HG03558 (cell line): ENCODE measurements around the gene SLC43A1.
"Not testable (repeated sequence)": the region's sequence is repeated elsewhere in the genome, so short reads cannot be mapped to it uniquely, and the experiment has no call there.

Experiments used
- ATAC-seq: cut with Tn5 transposase; IDR thresholded peaks from one replicate; pipeline ENCODE4 v1.9.1; 2021; ENCODE audit warnings: moderate number of reproducible peaks; ENCODE audit not compliant: unreplicated experiment; ENCODE audit errors: extremely low read depth

The SLC43A1 gene

DNA sequence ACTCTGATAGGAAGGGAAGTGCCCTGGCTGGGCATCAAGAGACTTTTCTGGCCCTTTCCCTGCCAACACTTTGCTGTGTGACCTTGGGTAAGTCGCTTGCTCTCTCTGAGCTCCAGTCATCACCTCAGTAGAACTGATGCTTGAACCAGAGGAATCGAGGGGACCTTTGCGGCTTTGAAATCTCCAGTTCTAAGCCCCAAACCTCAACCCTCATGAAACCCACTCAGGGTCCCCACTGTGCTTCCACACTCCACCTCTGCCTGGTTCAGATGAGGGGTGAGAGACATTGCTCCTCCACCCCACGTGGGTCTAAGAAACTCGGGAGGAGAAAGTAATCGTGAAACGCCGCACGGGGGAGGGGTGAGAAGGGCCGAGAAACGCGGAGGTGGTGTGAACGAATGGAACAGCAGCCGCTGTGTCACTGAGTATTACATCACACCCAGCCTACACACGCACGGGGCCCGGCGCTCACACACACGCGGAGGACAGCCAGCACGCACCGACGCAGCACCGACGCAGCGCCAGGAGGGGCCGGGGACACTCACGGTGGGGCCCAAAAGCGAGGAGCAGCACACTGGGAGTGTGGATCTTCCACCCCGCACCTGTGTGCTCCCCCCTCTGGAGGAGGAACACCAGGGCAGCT lies 50.8 kb downstream of the SLC43A1 start:
- no peak for ATAC-seq

DNA sequence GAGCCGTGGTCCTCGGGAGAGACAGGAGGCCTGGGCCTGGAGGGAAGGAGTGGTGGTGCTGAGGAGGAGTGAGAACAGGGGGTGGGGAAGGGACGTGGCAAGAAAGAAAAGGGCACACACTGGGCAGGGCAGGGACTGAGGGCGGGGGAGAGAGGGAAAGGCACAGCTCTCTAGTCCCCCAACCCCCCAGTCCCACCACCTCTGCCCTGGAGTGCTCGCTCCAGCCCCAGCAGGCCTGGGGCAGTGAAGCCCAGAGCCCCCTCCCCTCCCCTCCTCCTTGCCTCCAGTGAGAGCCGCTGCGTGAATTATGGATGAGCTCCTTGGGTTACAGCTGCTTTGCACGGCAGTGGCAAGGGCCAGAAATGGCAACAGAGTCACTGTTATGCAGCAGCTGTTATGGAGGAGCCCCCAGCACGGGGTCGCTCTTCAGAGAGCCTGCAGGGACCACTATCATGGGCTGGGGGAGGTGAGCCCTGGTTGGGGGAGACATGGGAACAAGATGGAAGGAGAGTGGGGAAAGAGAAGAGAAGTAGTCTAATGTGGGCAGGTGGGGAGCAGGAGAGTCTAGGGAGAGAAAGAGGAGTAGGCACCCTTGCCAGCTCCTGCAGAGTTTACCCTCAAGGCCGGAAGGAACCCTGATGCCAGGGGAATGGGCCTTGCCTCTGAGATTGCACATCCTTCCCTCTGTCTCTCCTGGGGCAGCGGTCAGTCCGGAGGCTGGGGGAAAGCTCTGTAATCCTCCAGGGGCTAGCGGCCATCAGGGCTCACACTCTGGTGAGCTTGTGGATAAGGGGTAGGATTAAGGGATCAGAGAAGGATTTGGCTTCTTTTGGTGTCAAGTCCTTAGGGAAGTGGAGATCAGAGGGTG lies 51.6 kb downstream of the SLC43A1 start:
- no peak for ATAC-seq

DNA sequence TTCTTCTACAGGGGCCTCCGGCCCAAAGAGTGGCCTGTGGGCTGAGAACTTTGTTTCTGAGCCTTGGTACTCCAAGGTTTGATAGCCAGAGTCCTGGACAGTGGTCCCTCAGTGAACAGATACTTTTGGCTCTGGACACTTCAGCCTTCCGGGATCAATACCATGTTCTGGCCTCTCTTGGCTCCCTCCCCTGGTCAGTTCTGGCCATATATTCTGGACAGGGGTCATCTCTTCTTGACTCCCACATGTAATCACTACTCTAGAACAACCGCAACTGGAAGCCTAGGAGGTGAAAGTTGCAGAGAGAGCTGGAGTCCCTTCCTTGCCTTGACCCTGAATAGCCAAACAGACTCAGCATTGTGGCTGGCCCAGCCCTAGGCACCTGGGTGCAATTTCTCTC lies 52.9 kb downstream of the SLC43A1 start:
- no peak for ATAC-seq

DNA sequence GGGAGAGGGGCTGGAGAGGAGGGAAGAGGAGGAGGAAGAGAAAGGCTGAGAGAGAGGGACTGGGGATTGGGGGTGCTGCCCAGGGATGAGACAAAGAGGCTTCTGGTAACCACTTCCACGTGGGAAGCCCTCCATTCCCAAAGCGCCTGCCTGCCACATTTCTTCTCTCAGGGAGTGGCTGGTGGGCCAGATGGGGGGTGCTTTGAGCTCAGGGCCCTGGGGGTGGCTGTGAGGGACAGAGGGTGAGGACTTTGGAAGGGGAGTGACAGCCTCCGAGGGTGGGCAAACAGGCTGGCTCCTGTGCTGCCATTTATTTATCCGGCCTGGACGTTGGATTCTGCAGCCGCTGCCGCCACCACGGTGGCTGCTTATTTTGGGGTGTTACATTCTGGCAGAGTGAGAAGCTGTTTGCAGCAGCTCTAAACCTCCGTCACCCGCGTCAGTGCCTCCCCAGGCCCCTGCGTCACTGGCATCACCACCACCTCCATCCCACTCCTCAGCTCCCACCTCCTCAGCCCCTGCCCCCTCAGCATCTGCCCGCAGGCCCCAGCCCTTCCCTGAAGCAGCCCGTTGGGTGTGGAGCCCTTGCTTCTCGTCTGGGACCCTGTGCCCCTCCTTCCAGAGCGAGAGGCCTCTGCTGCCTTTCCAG lies 53.5 kb downstream of the SLC43A1 start:
- no peak for ATAC-seq

DNA sequence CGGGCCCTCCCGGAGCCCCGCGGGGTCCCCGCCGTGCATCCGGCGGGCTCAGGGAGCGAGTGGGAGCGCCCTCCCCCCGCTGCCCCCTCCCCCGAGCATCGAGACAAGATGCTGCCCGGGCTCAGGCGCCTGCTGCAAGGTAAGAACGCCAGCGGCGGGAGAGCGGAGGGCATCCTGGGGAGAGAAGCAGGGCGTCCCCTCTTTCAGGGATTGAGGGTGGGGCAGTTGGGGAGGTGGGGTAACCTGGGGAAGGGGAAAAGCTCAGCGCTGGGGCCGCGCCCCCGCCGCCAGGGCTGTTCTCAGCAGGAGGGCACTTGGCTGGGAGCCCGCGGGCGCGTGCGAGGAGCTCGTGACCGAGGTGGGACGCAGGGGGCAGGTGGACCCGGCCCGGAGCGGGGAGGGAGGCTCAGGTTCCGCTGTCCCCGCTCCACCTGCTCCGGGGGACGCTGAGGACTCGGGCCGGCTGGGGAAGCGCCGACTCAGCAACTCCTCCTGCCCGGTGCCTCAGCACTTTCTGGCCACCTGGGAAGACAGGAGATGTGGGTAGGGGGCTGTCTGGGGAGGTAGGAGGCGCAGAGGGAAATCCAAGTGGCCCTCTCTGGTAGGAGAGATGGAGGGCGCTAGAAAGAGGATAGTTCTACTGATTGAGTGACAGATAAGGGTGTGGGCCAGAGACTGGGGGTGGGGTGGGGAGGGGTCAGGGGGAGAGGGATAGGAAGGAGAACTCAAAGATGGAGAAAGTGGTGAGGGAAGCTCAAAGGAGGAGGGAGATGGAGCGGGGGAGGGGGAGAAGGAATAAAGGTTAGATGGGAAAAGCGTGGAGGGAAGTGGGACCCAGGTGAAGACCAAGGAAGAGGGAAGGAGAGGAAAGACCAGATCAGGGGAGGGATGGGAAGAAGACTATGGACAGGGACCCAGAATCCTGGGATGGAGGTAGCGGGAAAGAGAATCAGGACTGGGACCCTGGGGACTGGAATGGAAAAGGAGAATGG lies 54.4 kb downstream of the SLC43A1 start:
- no peak for ATAC-seq

DNA sequence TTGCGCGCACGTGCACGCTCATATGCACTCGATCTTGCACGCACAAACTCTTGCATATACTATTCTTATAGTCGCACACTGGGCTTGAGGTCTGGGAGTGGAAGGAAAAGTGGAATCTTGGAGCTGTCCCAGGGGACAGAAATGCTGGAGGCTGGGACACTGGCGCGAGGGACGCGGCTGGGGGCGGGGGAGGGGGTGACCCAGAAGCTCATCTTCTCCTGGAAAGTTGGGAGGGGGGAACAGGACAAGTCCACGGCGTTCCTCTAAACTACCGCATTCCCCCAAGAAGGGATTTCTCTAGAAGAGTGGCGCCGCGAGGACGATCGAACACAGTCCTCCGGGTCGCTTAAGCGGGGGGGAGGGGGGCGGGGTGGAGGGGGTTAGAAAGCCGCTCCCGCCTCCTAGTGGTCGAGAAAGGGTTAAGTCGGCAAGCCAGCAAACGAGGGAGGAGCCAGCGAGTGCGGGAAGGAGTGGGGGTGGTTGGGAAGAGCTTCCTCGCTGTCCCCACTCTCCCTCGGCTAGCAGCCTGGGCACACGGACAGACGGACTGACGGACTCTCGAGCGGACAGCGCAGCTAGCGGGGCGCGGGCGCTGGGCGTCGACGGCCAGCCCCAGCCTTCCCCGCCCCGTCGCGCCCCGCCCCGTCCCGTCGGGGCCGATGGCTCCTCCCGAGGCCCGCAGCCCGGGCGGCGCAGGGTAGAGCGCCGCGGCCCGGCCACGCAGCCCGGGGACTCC lies 55.3 kb downstream of the SLC43A1 start, which contains the start of gene RTN4RL2:
RTN4RL2 (plus strand) TSS at position 507 of the 736 bp plus-strand sequence. CDS start 338 bp downstream, outside the sequence.
- ATAC-seq = no peak

DNA sequence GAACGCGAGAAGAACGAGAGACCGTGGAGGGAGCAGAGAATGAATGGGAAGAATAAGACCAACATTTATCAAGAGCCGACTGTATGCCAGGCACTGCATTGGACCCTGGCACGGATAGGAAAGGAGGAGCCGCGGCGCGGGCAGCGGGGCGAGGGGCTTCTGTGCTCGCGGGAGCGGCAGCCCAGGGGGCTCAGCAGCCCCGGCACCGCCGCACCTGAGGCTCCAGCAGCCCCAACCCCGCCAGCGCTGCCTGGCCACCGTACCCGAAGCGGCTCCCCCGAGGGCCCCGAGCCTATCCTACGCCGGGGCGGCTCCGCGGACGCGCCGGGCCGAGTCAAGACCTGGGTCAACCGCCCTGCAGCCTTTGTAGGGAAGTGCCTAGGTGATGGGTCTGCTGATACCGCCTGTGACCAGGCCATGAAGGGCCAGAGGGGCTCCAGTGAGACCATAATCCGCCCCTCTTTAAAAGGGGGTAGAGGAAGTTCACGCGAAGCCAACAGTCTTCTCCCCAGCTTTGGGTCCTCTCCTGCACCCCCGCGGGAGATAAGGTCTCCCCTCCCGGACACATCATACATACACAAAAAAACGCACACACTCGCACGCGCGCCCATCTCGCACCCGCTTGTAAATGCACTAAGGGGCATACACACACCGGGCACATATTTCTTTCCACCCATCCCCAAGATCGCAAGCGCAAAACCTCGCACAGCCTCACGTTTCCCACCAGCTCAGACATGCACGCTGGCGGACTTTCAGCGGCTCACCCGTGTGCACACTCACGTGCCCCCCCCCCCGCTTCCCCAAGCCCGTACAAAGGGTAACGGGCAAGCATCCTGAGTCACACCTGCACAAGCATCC lies 56.1 kb downstream of the SLC43A1 start:
- ATAC-seq = no peak

DNA sequence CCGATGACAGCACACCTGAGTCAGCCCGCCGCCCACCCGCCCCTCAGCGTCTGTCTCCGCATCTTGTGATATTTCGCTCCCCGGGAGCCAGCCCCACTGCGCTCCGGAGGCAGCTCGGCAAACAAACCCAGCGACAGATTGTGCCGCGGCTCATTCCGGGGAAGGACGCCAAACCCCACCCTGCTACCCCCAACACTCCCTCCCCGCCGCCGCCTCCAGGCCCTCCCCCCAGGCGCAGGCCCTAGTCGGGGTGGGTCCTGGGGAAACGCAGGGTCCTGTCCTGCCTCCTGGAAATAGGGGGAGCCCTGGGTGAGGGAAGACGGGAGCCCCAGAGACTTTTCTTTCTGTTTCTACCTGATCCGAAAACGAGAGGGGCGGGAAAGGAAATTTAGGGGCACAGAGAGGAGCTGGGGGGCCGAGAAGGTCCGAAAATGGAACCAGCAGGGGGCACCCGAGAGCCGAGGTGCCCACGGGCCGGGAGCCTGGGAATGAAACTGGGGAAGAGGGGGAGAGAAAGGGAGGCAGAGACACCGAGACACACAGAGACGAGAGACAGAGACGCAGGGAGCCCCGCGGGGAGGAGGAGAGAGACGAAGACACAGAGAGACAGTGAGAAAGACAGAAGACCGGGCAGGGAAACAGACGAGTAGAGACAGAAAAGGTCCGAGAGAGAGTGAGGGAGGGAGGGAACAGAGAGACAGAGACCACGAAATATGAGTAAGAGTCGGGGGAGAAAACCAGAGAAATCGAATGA lies 56.9 kb downstream of the SLC43A1 start:
- no peak for ATAC-seq

DNA sequence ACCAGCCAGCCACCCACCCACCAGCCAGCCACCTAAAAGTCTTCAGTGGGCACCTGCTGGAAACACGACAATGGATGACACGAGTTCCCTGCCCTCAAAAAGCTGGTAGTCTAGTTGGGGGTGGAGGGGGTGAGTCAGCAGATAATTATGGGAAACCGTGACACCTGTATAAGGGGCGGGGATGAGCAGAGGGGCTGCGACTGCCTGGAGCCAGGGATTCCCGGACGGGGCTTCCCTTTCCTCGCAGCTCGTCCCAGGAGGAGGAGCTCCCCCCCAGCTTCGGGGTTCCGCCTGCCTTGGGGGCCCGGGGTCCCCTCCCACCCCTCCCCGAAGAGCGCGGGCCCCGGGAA lies 57.5 kb downstream of the SLC43A1 start:
- no peak for ATAC-seq

DNA sequence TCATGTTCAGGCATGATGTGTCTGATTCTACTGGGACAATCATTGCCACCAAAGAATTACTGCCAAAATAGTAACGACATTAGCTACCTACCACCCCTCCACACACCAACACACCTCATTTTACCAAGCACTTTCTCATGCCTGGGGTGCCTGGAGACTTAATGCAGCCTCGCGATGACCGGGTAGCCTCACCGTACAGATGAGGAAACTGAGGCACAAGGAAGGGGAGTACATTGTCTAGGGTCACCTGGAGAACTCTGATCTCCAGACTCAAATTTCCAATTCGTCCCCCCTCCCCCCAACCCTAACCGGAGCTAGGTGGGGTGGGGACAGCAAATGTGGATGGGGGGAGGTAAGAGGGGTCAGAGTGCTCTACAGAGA lies 57.9 kb downstream of the SLC43A1 start:
- no peak for ATAC-seq

DNA sequence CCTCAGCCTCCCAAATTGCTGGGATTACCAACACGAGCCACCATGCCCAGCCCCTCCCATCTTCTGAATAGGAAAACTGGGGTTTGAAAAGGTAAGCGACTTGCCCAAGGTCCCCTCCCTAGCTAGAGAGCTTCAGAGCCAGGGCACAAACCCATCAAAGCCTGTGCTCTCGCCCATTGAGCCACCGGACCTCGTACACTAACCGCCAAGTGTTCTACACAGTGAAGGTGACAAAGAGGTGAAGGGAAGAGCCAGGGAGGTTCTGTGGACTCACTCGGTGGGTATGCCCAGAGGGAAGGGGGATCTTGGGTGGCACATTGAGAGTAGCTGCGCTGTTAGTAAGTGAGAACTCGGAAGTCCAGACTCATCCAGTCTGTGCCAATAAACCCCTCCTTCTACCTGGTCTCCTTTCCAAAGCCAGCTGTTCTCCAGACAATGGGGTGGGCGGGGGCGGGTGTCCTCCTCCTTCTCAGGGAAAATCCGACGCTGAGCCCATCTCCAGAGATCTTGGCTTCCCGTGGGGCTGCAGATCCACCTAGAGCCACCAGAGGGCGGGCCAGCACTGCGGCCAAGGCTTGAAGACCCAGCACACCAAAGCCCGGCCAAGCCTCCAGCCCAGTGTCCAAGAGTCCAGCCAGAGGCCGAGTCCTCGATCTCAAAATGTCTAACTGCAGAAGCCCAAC lies 58.4 kb downstream of the SLC43A1 start:
- ATAC-seq = no peak

DNA sequence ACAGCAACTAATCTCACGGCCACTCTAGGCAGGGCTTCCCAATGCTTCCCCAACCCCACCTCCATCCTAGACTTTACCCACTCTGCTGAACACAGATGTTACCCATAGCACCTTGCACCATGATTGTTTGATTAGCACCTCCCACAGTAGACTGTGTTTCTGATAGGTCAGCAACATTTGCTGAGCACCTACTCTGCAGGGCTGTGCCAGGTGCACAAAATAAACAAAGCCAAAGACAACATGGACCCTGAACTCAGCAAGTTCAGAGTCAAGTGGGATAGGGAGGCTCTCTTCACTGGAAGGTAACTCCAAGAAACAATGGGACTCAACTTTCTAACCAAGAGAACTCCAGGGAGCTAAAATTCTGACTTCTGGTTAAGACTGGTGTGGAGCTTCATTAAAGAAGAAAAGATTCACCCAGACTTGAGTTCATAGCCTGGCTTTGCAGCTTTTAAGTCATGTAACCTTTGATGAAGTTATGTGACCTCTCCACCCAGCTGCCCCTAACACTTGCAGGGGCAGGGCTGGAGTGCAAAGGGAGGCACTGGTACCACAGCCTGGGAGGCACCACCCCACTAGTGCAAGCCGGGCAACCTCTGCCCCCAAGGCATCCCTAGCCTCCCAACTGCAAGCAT lies 61.8 kb downstream of the SLC43A1 start:
- ATAC-seq = no peak

DNA sequence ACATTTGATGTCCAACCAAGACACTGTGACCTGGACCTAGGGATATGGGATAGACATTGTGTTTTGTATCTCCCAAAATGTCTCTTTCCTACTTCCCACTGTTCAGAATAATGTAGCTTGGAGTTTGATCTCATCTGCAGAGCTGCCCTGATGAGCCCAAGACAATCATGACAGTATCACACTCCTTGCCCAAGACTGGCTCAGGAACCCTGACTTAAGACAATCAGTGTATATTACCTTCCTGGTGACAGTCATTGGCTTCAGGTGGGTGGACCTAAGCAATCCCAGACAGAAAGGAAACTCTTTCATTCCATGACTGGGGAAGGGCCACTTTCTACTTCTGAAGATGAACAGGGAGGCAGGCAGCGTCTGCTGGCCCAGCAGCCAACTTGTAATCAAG lies 69.4 kb downstream of the SLC43A1 start:
- no peak for ATAC-seq

DNA sequence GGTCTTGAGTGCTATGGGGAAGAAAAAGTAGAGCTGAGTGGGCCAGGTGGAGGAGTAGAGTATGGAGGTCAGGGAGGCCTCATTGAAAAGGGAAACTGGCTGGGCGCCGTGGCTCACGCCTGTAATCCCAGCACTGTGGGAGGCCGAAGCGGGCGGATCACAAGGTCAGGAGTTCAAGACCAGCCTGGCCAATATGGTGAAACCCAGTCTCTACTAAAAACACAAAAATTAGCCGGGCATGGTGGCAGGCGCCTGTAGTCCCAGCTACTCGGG lies 70.4 kb downstream of the SLC43A1 start:
- ATAC-seq = not testable (repeated sequence)

DNA sequence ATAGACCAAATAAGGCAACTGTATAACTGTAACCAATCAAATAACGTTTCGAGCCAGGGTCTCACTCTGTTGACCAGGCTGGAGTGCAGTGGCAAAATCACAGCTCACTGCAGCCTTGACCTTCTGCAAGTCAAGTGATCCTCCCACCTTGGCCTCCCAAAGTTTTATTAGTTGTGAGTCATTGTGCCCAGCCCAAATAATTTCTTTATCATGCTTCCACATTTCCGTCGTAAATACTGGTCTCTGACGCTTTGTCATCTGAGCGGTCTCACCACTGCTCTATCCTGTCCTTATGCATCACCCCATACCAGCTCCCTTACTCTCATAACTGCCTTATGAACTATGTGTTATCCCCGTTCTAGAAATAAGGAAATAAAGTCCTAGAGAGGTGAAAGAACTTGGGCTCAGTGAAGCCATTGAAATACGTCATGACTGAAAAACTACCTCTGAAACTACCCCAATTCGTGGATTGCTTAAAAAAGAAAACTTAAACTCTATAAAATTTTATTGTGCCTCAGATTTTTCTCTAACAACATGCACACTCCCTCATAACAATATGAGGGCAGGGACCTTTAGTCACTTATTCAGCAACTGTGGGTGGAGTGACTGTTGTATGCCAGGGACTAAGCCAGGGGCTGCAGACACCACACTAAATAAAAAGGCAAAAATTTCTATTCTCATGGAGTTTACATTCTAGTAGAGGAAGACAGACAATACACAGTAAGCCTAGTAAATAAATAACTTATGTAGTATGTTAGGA lies 71.0 kb downstream of the SLC43A1 start:
- ATAC-seq = no peak

DNA sequence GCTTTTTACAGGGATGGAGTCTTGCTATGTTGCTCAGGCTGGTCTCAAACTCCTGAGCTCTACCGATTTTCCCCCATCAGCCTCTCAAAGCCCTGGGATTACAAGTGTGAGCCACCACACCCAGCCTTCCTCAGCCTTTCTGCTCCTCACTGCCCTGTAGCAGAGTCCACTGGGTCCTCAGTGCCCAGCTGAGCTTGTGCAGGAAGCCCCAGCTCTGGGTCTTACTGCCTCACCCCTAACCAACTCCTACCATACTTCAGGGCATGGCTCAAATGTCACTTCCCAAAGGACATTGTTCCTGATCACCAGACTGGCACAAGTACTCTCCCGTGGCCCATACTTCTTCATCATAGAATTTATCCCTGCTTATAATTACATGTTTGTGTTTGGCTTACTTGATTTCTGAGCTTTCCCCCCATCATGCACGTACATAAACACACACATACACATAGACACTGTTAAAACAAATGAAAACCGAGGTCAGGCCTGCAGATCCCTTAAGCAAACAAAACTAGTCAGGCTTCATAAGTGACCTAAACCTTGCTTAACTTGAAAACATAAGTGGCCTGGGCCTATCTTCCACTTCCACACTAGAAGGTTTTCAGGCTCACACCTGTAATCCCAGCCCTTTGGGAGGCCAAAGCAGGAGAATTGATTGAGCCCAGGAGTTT lies 74.6 kb downstream of the SLC43A1 start:
- ATAC-seq = no peak
